Spleen (tissue), 11 donors: ENCODE data around the gene USP15. TPM values are rescaled to one million over a fixed set of nuclear protein-coding genes. Genes with fewer than 3 reads are reported as not detected.
A peak's percentile ranks its signal among the peaks of the same experiment; 100 is the strongest.

Source experiments
- DNase-seq: peaks from one replicate; pipeline ENCODE4 v3.0.0-alpha.2; 2020
- H3K27ac ChIP-seq, 8 donors: fragments of 200-600 bp; sonication (generic) in 7 of 8; 1 replicate in 4 of 8; 2 replicates in 4 of 8; pipeline versions ENCODE4 v1.5.0 to v1.8.0; 2016 to 2021; ENCODE audit warnings: inconsistent platforms in 4 of 8, mild to moderate bottlenecking in 4 of 8, moderate library complexity in 1 of 8
- H3K27me3 ChIP-seq, 7 donors: fragments of 200-600 bp; sonication (generic) in 6 of 7; replicated peaks in 1 of 7; 1 replicate in 4 of 7; 2 replicates in 3 of 7; pipeline versions ENCODE4 v1.5.0 to v1.8.0; 2016 to 2021; ENCODE audit warnings: inconsistent platforms in 3 of 7, mild to moderate bottlenecking in 1 of 7
- H3K36me3 ChIP-seq, 6 donors: fragments of 200-600 bp; sonication (generic) in 5 of 6; 1 replicate in 4 of 6; 2 replicates in 2 of 6; pipeline versions ENCODE4 v1.5.0 to v1.8.0; 2016 to 2021; ENCODE audit warnings: inconsistent platforms in 2 of 6
- H3K4me1 ChIP-seq, 6 donors: fragments of 200-600 bp; sonication (generic) in 5 of 6; 1 replicate in 3 of 6; 2 replicates in 3 of 6; pipeline versions ENCODE4 v1.5.0 to v1.8.0; 2016 to 2021; ENCODE audit warnings: inconsistent platforms in 3 of 6
- H3K4me3 ChIP-seq, 8 donors: fragments of 200-600 bp; sonication (generic) in 7 of 8; 1 replicate in 4 of 8; 2 replicates in 4 of 8; pipeline versions ENCODE4 v1.5.0 to v1.8.0; 2016 to 2021; ENCODE audit warnings: inconsistent platforms in 4 of 8, mild to moderate bottlenecking in 4 of 8, moderate library complexity in 2 of 8
- H3K9me3 ChIP-seq, 8 donors: fragments of 200-600 bp; sonication (generic) in 7 of 8; 1 replicate in 4 of 8; 2 replicates in 4 of 8; pipeline versions ENCODE4 v1.5.0 to v1.8.0; 2016 to 2021; ENCODE audit warnings: inconsistent platforms in 4 of 8
- POLR2A ChIP-seq, 3 donors: fragments of 450-650 bp; IDR thresholded peaks; one replicate each; pipeline ENCODE4 v1.5.1; 2017; ENCODE audit warnings: antibody characterized with exemption in 3 of 3, mild to moderate bottlenecking in 1 of 3
- POLR2AphosphoS5 ChIP-seq, 3 donors: sonication (generic); formaldehyde crosslinking; IDR thresholded peaks; one replicate each; pipeline ENCODE4 v1.5.1; 2017; ENCODE audit warnings: antibody characterized with exemption in 3 of 3
- whole genome bisulfite sequencing, 5 donors: extraction: QIAGEN DNeasy Blood & Tissue Kit in 3 of 5; methylation state at CpG; one replicate each; pipeline versions ENCODE4 v1.1.5 to v1.1.7; 2013 to 2018; 5-methylcytosine and 5-hydroxymethylcytosine counted together
- intact Hi-C: fragments of 100-400 bp; cut with DNase I; formaldehyde crosslinking; loops from one replicate; pipeline ENCODE4 v1.15.0; 2023; ENCODE audit warnings: low total_unique reads
- polyA plus RNA-seq, 3 donors: library from polyadenylated mRNA; stranded (reverse); fragments of 200-250 nt; gene quantifications; one replicate each; pipeline ENCODE4 v1.2.1, GENCODE V29; 2013
- total RNA-seq, 7 donors: library from RNA; depleted of rRNA in 3 of 7; stranded (reverse); fragments of >200 nt in 3 of 7; fragmentation: NEBNext Ultra II Directional in 4 of 7; extraction: Animal tissue kit (Norgen Biotek cat#: 25700) in 4 of 7; gene quantifications; one replicate each; pipeline versions ENCODE4 v1.1.0 to v1.2.1, GENCODE V29; 2016 to 2021
- TF ChIP-seq, protein P1 (sequence below), 11 experiments: fragments of 200-600 bp in 7 of 11; fragments of 450-650 bp in 4 of 11; sonication (generic) in 4 of 11; IDR thresholded peaks in 8 of 11; conservative IDR thresholded peaks in 3 of 11; 1 replicate in 7 of 11; 2 replicates in 4 of 11; pipeline versions ENCODE4 v1.4.0 to v1.8.0; 2016 to 2021; ENCODE audit warnings: antibody characterized with exemption in 11 of 11, inconsistent platforms in 4 of 11, mild to moderate bottlenecking in 1 of 11
- donor health status: healthy with polysubstance abuse.
- donor health status: DM: no; HTN: no; CAD: no; lungs with moderate emphysema.
- donor health status: DM: no; HTN: no; CAD: no.
- donor health status: Bipolar disorder and iron deficiency.
- donor health status: healthy.
- donor health status: DM: no; HTN: no; CAD: no.
- donor health status: DM: yes; HTN: yes; CAD: no.

The USP15 gene
- total and polyA plus RNA-seq, 10 donors, result 65.3 to 288 (median 162) TPM

DNA sequence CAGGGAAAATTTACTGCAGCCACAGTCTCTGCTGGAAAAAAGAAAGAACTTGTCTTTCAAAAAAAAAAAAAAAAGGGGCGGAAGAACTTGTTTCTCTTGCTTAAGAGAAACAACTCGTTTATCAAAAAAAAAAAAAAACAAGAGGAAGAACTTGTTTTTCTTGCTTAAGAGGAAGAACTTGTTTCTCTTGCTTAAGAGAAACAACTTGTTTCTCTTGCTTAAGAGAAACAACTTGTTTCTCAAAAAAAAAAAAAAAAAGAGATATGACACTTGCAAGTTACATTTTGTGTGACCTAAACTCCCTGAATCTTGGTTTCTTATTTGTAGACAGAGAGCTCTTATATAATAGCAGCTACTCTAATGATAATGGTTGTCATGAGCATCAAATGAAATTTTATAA is 44.7 kb upstream of the USP15 start:
- TF ChIP-seq POLR2AphosphoS5 (IDR thresholded peaks at IDR 0.05), result no peak
- TF ChIP-seq, protein P1, sequence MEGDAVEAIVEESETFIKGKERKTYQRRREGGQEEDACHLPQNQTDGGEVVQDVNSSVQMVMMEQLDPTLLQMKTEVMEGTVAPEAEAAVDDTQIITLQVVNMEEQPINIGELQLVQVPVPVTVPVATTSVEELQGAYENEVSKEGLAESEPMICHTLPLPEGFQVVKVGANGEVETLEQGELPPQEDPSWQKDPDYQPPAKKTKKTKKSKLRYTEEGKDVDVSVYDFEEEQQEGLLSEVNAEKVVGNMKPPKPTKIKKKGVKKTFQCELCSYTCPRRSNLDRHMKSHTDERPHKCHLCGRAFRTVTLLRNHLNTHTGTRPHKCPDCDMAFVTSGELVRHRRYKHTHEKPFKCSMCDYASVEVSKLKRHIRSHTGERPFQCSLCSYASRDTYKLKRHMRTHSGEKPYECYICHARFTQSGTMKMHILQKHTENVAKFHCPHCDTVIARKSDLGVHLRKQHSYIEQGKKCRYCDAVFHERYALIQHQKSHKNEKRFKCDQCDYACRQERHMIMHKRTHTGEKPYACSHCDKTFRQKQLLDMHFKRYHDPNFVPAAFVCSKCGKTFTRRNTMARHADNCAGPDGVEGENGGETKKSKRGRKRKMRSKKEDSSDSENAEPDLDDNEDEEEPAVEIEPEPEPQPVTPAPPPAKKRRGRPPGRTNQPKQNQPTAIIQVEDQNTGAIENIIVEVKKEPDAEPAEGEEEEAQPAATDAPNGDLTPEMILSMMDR (IDR thresholded peaks at IDR 0.05 in 8 of 11, conservative IDR thresholded peaks at IDR 0.05 in 3 of 11), result no peak
- no peak for TF ChIP-seq POLR2A (IDR thresholded peaks at IDR 0.05)
- Histone ChIP-seq H3K36me3 (no peaks in the 10 kb centered on the region), H3K9me3 (no peaks in the 10 kb centered on the region), H3K27ac (peak overlapping the region in 7 of 8 donors; percentile 46 to 90 (median 85)), H3K4me1 (peaks cover 0 to 33% (median 2%) of the 10 kb centered on the region in 6 donors), H3K27me3 (no peaks in the 10 kb centered on the region), H3K4me3 (peak overlapping the region in 1 of 8 donors; percentile 48)
- intact Hi-C loops, result no loop called here
- DNase-seq, result no peak
- WGBS, 5 donors, result 15 to 51% (median 32%) methylated on average over 2 of the region's 2 CpGs

DNA sequence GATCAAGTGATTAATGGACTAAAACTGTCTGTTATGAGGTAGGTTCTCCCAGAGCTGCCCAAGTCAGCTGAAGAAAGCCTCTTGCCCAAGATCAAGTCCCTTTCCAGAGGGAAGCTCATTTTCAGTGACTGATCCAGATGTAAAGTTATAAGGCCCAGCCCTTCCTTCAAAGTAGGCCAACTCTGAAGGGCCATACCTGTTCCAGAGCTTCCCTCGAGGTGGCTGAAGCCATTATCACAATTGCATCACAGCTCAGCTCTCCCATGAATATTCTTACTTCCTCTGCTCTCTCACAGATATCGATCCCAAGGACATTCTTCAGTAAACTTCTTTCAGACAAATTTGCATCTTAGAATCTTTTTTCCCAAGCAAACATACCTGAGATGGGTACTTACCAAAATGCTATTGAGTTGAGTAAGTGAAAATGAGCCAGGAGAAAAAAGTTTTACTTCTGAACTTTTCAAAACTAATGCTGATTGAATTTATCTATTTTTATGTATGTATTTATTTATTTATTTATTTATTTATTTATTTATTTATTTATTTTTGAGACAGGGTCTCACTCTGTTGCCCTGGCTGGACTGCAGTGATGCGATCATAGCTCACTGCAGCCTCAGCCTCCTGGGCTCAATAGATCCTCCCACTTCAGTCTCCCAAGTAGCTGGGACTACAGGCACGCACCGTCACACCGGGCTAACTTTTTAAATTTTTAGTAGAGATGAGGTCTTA is 42.6 kb upstream of the USP15 start:
- Histone ChIP-seq H3K27ac (peak overlapping the region in 3 of 8 donors; percentile 88 to 90 (median 89)), H3K27me3 (no peaks in the 10 kb centered on the region), H3K36me3 (no peaks in the 10 kb centered on the region), H3K9me3 (no peaks in the 10 kb centered on the region), H3K4me3 (no peak overlapping the region), H3K4me1 (peaks cover 0 to 27% (median 0%) of the 10 kb centered on the region in 6 donors)
- intact Hi-C loops, result no loop called here
- no peak for DNase-seq
- TF ChIP-seq POLR2A (IDR thresholded peaks at IDR 0.05), result no peak
- no peak for TF ChIP-seq POLR2AphosphoS5 (IDR thresholded peaks at IDR 0.05)
- TF ChIP-seq, protein P1 (IDR thresholded peaks at IDR 0.05 in 8 of 11, conservative IDR thresholded peaks at IDR 0.05 in 3 of 11), result no peak
- WGBS, 5 donors, result 77 to 91% (median 83%) methylated on average over 6 of the region's 6 CpGs

DNA sequence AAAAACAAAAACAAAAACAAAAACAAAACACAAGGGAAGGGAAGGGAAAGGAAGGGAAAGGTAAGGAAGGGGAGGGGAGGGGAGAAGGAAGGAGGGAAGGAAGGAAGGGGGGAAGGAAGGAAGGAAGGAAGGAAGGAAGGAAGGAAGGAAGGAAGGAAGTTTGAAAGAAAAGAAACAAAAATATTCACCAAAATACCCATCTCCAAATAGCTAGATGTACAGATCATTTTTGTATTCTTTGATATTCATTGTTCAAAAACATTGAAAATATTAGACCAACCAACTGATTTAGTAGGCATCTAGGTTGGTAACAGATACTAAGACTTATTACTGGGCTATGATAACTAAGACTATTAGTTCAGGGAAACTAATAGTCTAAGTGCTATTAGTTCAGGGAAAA is 39.1 kb upstream of the USP15 start:
- intact Hi-C loops, result no loop called here
- TF ChIP-seq, protein P1 (IDR thresholded peaks at IDR 0.05 in 8 of 11, conservative IDR thresholded peaks at IDR 0.05 in 3 of 11), result no peak
- TF ChIP-seq POLR2AphosphoS5 (IDR thresholded peaks at IDR 0.05), result no peak
- TF ChIP-seq POLR2A (IDR thresholded peaks at IDR 0.05), result no peak
- no peak for DNase-seq
- peaks cover 0 to 16% (median 0%) of the 10 kb centered on the region in 6 donors for H3K4me1 ChIP-seq
- H3K9me3 ChIP-seq, result no peaks in the 10 kb centered on the region
- H3K4me3 ChIP-seq, result no peak overlapping the region
- H3K36me3 ChIP-seq, result no peaks in the 10 kb centered on the region
- no peak overlapping the region for H3K27ac ChIP-seq
- no peaks in the 10 kb centered on the region for H3K27me3 ChIP-seq

DNA sequence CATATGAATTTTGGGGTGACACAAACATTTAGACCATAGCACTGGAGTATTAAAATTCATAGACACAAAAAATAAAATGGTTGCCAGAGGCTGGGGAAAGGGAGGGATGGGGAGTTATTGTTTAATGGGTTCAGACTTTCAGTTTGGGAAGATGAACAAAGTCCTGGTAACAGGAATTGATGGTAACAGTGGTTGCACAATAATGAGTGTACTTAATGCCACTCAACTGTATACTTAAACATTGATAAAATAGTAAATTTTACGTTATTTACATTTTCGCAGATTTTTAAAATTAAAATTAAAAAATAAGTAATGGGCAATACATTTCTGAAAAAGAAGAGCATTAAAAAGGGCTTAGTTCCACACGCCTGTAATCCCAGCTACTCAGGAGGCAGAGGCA is 35.6 kb upstream of the USP15 start:
- WGBS, 5 donors, result 65 to 94% (median 94%) methylated on average over 3 of the region's 3 CpGs
- Histone ChIP-seq H3K27ac (no peak overlapping the region), H3K36me3 (no peaks in the 10 kb centered on the region), H3K9me3 (no peaks in the 10 kb centered on the region), H3K27me3 (no peaks in the 10 kb centered on the region), H3K4me1 (no peaks in the 10 kb centered on the region), H3K4me3 (no peak overlapping the region)
- TF ChIP-seq POLR2A (IDR thresholded peaks at IDR 0.05), result no peak
- TF ChIP-seq, protein P1 (IDR thresholded peaks at IDR 0.05 in 8 of 11, conservative IDR thresholded peaks at IDR 0.05 in 3 of 11), result no peak
- TF ChIP-seq POLR2AphosphoS5 (IDR thresholded peaks at IDR 0.05), result no peak
- DNase-seq, result no peak
- intact Hi-C loops, result no loop called here
